H1 (cell line): ENCODE results near the gene CIROP. TPM values are rescaled to one million over a fixed set of nuclear protein-coding genes. Genes with fewer than 3 reads are reported as not detected.

ENCODE experiments used
- KDM4A ChIP-seq: IDR thresholded peaks from one replicate; pipeline ENCODE4 v1.7.1; 2012; ENCODE audit warnings: low read depth, mild to moderate bottlenecking, moderate library complexity, low read length, inconsistent platforms; ENCODE audit not compliant: severe bottlenecking
- POLR2A ChIP-seq, 2 experiments: IDR thresholded peaks; 1 replicate in 1 of 2; 2 replicates in 1 of 2; pipeline ENCODE4 v1.6.1; 2011; ENCODE audit warnings: low read depth in 2 of 2, low read length in 2 of 2, mild to moderate bottlenecking in 2 of 2; ENCODE audit errors: control extremely low read depth in 1 of 2
- RAD21 ChIP-seq, 2 experiments: IDR thresholded peaks in 1 of 2; conservative IDR thresholded peaks in 1 of 2; 2 replicates each; pipeline ENCODE4 v1.6.1; 2011; ENCODE audit warnings: low read depth in 2 of 2, low read length in 2 of 2, improper control_type of control experiment in 1 of 2, inconsistent platforms in 1 of 2, mild to moderate bottlenecking in 1 of 2, moderate library complexity in 1 of 2
- polyA plus RNA-seq, 7 experiments: library from polyadenylated mRNA; depleted of rRNA in 3 of 7; stranded (reverse) in 5 of 7; unstranded in 2 of 7; fragments of >200 nt in 5 of 7; fragments of 200-250 nt in 2 of 7; gene quantifications; 1 replicate in 5 of 7; 2 replicates in 1 of 7; 4 replicates in 1 of 7; pipeline versions ENCODE4 v1.2.1 to v1.2.3, GENCODE V29; 2011 to 2013; ENCODE audit warnings: missing spikeins in 2 of 7, mixed read lengths in 2 of 7
- total RNA-seq: library from RNA; stranded (reverse); fragmentation: NEBNext Ultra II Directional; extraction: Animal tissue kit (Norgen Biotek cat#: 25700); gene quantifications from 2 replicates; pipeline ENCODE4 v1.2.1, GENCODE V29; 2021

CIROP gene
- total and polyA plus RNA-seq, 2 of the 8 experiments (the other 6 are each of a cell fraction or from before 2014, with no cell fraction given) = 0.06 TPM; not detected in 1

- TF ChIP-seq KDM4A (no peak), RAD21 (IDR thresholded peaks at IDR 0.05 in 1 of 2, conservative IDR thresholded peaks at IDR 0.05 in 1 of 2; ENCODE audit: low read depth in 2 of 2, low read length in 2 of 2) (no peak), POLR2A (IDR thresholded peaks at IDR 0.05; ENCODE audit: control extremely low read depth in 1 of 2, low read depth in 2 of 2, low read length in 2 of 2) (peak in 1 of 2 experiments; percentile 12; a peak in 1 of 3 replicates)
These were observed 41.2 kb downstream of the CIROP start (continued) for GRCh38 chr14:23063601-23064000.
